HepG2 (cell line): ENCODE results near the gene EPHA2. TPM values are rescaled to one million over a fixed set of nuclear protein-coding genes. Genes with fewer than 3 reads are reported as not detected.

Source experiments
- ATAC-seq: fragments of 200-7000 bp; cut with Tn5 transposase; 3 replicates; pipeline ENCODE4 v1.9.1; 2020; ENCODE audit warnings: mild to moderate bottlenecking, moderate library complexity
- BruUV-seq: library from RNA; stranded (reverse); fragments of 400-500 nt; replicated peaks from 2 replicates; lab custom pipeline; 2021; lab: Mats Ljungman, UMichigan
- CTCF ChIA-PET: fragments of 300-600 bp; formaldehyde crosslinking; extraction: SDS; loops from one replicate; lab custom pipeline; 2021; ENCODE audit warnings: low total read pairs, inconsistent platforms, low intra/inter-chr PET ratio; lab: Yijun Ruan, JAX
- POLR2A ChIA-PET: fragments of 350-600 bp; sonication (Branson Sonifier 250); formaldehyde crosslinking; loops from one replicate; lab custom pipeline; 2020; ENCODE audit warnings: antibody characterized with exemption, inconsistent platforms; lab: Yijun Ruan, JAX
- DNase-seq: peaks from one replicate; pipeline ENCODE4 v3.0.0-alpha.2; 2015; ENCODE audit warnings: low spot score
- FAIRE-seq: peaks from 3 replicates; lab custom pipeline; 2011; peaks lifted over from hg19 to GRCh38; lab: Jason Lieb, UNC
- H2AFZ ChIP-seq: one replicate; pipeline ENCODE4 v1.6.1; 2011; ENCODE audit warnings: low read length, inconsistent platforms
- H3K27ac ChIP-seq: fragments of 300-600 bp; 3 replicates; pipeline ENCODE4 v1.8.0; 2011; ENCODE audit warnings: mixed run types, mild to moderate bottlenecking, mixed read lengths, low read length, inconsistent platforms; ENCODE audit not compliant: insufficient read depth; ENCODE audit errors: extremely low read length
- H3K27me3 ChIP-seq, 2 experiments: fragments of 200-600 bp in 1 of 2; 2 replicates in 1 of 2; 3 replicates in 1 of 2; pipeline versions ENCODE4 v1.6.0 to v1.8.0; 2011; ENCODE audit warnings: low read length in 2 of 2, mild to moderate bottlenecking in 2 of 2, moderate library complexity in 2 of 2, inconsistent platforms in 1 of 2; ENCODE audit not compliant: insufficient read depth in 2 of 2, control insufficient read depth in 1 of 2
- H3K36me3 ChIP-seq, 2 experiments: fragments of 200-600 bp in 1 of 2; replicated peaks in 1 of 2; 2 replicates in 1 of 2; 3 replicates in 1 of 2; pipeline versions ENCODE4 v1.5.1 to v1.8.0; 2011; ENCODE audit warnings: low read length in 2 of 2, inconsistent platforms in 1 of 2; ENCODE audit not compliant: insufficient read depth in 2 of 2, control insufficient read depth in 1 of 2
- H3K4me1 ChIP-seq: 2 replicates; pipeline ENCODE4 v1.5.1; 2012; ENCODE audit warnings: low read length, inconsistent platforms; ENCODE audit not compliant: insufficient read depth
- H3K4me2 ChIP-seq: 2 replicates; pipeline ENCODE4 v1.6.0; 2011; ENCODE audit warnings: low read depth, low read length, inconsistent platforms
- H3K4me3 ChIP-seq, 3 experiments: fragments of 200-600 bp in 1 of 3; sonication (generic), shearing (Covaris generic) in 1 of 3; replicated peaks in 1 of 3; 2 replicates each; pipeline ENCODE4 v1.5.1; 2011 to 2016; ENCODE audit warnings: low read length in 3 of 3, inconsistent platforms in 2 of 3, low read depth in 2 of 3, mild to moderate bottlenecking in 2 of 3, control low read depth in 1 of 3, mixed read lengths in 1 of 3; ENCODE audit not compliant: insufficient read depth in 1 of 3
- H3K79me2 ChIP-seq: one replicate; pipeline ENCODE4 v1.6.1; 2011; ENCODE audit warnings: low read length, inconsistent platforms; ENCODE audit not compliant: insufficient read depth
- H3K9ac ChIP-seq: 2 replicates; pipeline ENCODE4 v1.6.0; 2011; ENCODE audit warnings: mild to moderate bottlenecking, low read depth, low read length, inconsistent platforms; ENCODE audit not compliant: insufficient read depth
- H3K9me3 ChIP-seq: 2 replicates; pipeline ENCODE4 v1.5.1; 2012; ENCODE audit warnings: mild to moderate bottlenecking, low read length
- H4K20me1 ChIP-seq: 2 replicates; pipeline ENCODE4 v1.6.0; 2011; ENCODE audit warnings: inconsistent platforms, mild to moderate bottlenecking, low read length, moderate library complexity; ENCODE audit not compliant: insufficient read depth
- ARHGAP35 ChIP-seq: sonication (generic); formaldehyde crosslinking; IDR thresholded peaks from 2 replicates; pipeline ENCODE4 v1.9.0; 2022; ENCODE audit warnings: mild to moderate bottlenecking, inconsistent platforms, moderate library complexity, missing genetic modification reagents, borderline replicate concordance
- FIP1L1 ChIP-seq: fragments of 200-400 bp; formaldehyde crosslinking; IDR thresholded peaks from 2 replicates; pipeline ENCODE4 v1.6.1; 2018; ENCODE audit warnings: low read depth, mild to moderate bottlenecking, low read length, moderate library complexity, borderline replicate concordance; ENCODE audit not compliant: insufficient read depth
- IKZF5 ChIP-seq: IDR thresholded peaks from 2 replicates; pipeline ENCODE4 v1.6.1; 2018; ENCODE audit warnings: missing genetic modification reagents, mild to moderate bottlenecking, missing compliant biosample characterization
- REPIN1 ChIP-seq: sonication (generic); formaldehyde crosslinking; IDR thresholded peaks from 2 replicates; pipeline ENCODE4 v1.8.0; 2022; ENCODE audit warnings: missing genetic modification reagents, low read depth, mild to moderate bottlenecking, borderline replicate concordance
- ZBTB10 ChIP-seq: sonication (generic); formaldehyde crosslinking; IDR thresholded peaks from 2 replicates; pipeline ENCODE4 v1.4.0; 2020; ENCODE audit warnings: missing genetic modification reagents, borderline replicate concordance
- WGBS: methylation state at CpG from one replicate; pipeline ENCODE4 v1.1.6; 2017; ENCODE audit warnings: low lambda C conversion rate; 5-methylcytosine and 5-hydroxymethylcytosine counted together
- in situ Hi-C: cut with HindIII; loops from 2 replicates; pipeline ENCODE4 v1.10.0; 2017; ENCODE audit warnings: low pct_unique_long_range_greater_than_20kb; ENCODE audit not compliant: extremely low pct_ligation_motif_present
- intact Hi-C: fragments of 100-400 bp; cut with micrococcal nuclease; formaldehyde crosslinking; loops from one replicate; pipeline ENCODE4 v1.10.0; 2022; ENCODE audit not compliant: unreplicated experiment
- polyA plus RNA-seq, 8 experiments: library from polyadenylated mRNA; depleted of rRNA in 3 of 8; stranded (reverse) in 7 of 8; unstranded in 1 of 8; fragments of >200 nt; fragmentation: Illumina TruSeq in 4 of 8; extraction: Trizol in 4 of 8; gene quantifications; 2 replicates each; pipeline versions ENCODE4 v1.2.1 to v1.2.3, GENCODE V29; 2011 to 2016; ENCODE audit warnings: low read depth in 4 of 8, missing spikeins in 1 of 8, mixed read lengths in 1 of 8; ENCODE audit not compliant: insufficient read depth in 1 of 8
- total RNA-seq, 5 experiments: library from RNA; depleted of rRNA; stranded (reverse); fragments of >200 nt; fragmentation: Illumina TruSeq; extraction: Trizol; gene quantifications; 2 replicates each; pipeline ENCODE4 v1.2.3, GENCODE V29; 2016; ENCODE audit warnings: low read depth in 1 of 5

EPHA2 gene
- total and polyA plus RNA-seq, 2 of the 13 experiments (the other 11 are each of a cell fraction or from before 2014, with no cell fraction given) = 33.6 to 53.6 TPM

GRCh38 chr1:16195518-16195905 is 39.6 kb upstream of the EPHA2 start:
- H3K4me3 ChIP-seq = no peak overlapping the region
- no peaks in the 10 kb centered on the region for H4K20me1 ChIP-seq
- ChIA-PET POLR2A (no interaction called here), CTCF (no interaction called here)
- no peaks in the 10 kb centered on the region for H3K9me3 ChIP-seq
- in situ Hi-C loops = no loop called here
- H3K27ac ChIP-seq = no peak overlapping the region
- ATAC-seq (no peak), DNase-seq (no peak)
- H3K36me3 ChIP-seq = no peaks in the 10 kb centered on the region
- H3K27me3 ChIP-seq = peaks cover 1 to 5% of the 10 kb centered on the region in 2 experiments; a peak in 2 of 5 replicates
- BruUV-seq = no TSS peak
- WGBS = 69% methylated on average over 7 of the region's 7 CpGs
- H3K79me2 ChIP-seq = no peaks in the 10 kb centered on the region
- H3K4me1 ChIP-seq = peaks cover 4% of the 10 kb centered on the region
- TF ChIP-seq ZBTB10 (CRISPR knock-in tag) = no peak
- no peak for TF ChIP-seq REPIN1 (CRISPR knock-in tag)
- TF ChIP-seq FIP1L1 = no peak
- no peak for TF ChIP-seq ARHGAP35 (CRISPR knock-in tag)
- no peak for TF ChIP-seq IKZF5 (CRISPR knock-in tag)
- TF ChIP-seq, all 625 proteins: peak for 0
- Histone ChIP-seq H2AFZ (no peak overlapping the region), H3K9ac (no peak overlapping the region), H3K4me2 (no peak overlapping the region)
- intact Hi-C loops = no loop called here
- FAIRE-seq = no peak
